SU-DHL-6 (cell line): Measurements from ENCODE around the gene PLOD2.

Experiments used
- EZH2phosphoT487 ChIP-seq: fragments of 200-600 bp; sonication (generic), shearing (Covaris generic); conservative IDR thresholded peaks from 2 replicates; pipeline ENCODE4 v1.6.1; 2018; ENCODE audit warnings: mild to moderate bottlenecking, antibody characterized with exemption, low read length, moderate library complexity, mixed read lengths
- TF ChIP-seq, protein P1 (sequence below): fragments of 200-600 bp; sonication (generic); IDR thresholded peaks from one replicate; pipeline ENCODE4 v1.5.1; 2017; ENCODE audit warnings: antibody characterized with exemption, mild to moderate bottlenecking, low read length, moderate library complexity; ENCODE audit not compliant: insufficient read depth, poor library complexity, severe bottlenecking

DNA sequence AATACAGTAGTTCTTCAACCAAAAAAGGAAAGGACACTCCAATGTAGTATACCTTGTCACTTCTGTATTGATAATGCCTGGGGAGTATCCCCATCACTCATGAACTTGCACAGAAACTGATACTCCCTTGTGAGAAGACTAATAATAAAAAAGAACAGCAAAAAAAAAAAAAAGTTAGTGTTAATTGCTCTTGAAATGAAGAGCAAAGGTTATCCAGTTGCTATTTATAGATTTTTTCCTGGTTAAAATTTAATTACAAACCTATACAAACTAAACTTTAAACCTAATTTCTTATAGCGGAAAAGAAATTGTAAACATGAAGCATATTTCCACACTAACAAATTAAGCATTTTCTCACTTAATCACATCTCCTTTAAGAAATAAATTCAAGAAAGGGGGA is 6.7 kb downstream of the PLOD2 start:
- TF ChIP-seq, protein P1, sequence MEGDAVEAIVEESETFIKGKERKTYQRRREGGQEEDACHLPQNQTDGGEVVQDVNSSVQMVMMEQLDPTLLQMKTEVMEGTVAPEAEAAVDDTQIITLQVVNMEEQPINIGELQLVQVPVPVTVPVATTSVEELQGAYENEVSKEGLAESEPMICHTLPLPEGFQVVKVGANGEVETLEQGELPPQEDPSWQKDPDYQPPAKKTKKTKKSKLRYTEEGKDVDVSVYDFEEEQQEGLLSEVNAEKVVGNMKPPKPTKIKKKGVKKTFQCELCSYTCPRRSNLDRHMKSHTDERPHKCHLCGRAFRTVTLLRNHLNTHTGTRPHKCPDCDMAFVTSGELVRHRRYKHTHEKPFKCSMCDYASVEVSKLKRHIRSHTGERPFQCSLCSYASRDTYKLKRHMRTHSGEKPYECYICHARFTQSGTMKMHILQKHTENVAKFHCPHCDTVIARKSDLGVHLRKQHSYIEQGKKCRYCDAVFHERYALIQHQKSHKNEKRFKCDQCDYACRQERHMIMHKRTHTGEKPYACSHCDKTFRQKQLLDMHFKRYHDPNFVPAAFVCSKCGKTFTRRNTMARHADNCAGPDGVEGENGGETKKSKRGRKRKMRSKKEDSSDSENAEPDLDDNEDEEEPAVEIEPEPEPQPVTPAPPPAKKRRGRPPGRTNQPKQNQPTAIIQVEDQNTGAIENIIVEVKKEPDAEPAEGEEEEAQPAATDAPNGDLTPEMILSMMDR: no peak
- TF ChIP-seq EZH2phosphoT487: no peak
